ENCODE measurements around the gene CYB561D2.

The CYB561D2 gene

DNA sequence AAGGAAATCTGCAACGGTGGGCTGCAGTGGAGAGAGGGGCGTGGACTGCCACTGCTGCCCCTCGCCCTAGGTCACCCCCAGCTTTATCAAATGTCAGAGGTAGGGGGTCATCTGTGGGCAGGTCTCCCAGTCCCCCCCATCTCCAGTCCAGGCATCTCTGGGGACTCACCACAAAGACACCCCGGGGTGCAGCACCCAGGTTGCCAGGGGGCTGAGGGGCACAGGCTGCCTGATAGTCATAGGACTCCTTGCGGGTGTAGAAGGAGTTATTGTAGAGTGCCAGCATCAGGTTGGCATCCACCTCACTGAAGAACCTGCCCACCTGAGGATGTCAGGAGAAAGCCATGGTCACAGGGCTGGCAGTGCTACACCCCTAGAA, 15.2 kb downstream of the CYB561D2 start:
- no peak for DNase-seq

DNA sequence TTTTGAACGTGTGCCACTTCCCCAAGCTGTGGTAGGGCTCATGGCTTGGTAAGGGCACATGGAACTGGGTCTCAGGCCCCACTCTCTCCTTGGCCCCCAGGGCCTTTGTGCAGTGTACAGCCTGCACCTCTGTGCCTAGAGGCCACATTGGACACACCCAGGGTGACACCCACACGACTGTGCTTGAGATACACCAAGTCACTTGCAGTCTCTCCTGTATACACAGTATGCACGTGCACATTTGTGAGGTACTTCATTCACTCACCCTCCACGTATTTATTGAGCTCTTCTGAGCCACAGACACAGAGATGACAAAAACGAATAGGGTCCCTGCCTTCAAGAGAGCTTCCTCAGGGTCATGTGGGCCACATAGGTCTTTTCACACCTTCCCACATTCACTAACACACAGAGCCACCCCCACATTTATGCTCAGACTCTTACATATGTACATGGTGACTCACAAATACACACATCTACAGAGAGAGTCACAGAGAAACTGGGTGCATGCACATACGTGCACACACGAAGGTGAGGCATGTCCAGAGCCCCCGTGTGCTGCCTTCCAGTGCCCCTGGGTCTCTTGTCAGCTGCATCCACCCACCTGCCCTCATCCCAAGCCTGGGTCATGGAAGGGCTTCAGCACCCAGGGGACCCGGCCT, 18.5 kb downstream of the CYB561D2 start:
- DNase-seq = no peak

DNA sequence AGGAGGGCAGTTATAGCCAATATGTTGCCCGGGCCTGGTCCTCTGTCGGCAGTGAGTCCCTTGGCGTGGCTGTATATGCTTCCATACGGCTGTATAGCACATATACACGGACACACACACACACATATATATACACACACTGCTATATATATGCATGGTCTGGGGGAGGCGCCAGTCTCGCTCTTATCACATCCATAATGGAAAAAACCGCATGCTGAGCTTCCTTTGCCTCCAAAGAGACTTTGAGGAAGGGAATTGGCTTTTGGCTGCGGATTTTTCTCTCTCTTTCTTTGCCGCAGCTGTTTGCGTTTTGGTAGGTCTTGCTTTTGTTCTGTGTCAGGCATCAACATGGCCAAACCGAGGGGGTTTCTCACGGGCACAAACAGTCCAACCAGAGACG, 19.9 kb downstream of the CYB561D2 start:
- DNase-seq = no peak

DNA sequence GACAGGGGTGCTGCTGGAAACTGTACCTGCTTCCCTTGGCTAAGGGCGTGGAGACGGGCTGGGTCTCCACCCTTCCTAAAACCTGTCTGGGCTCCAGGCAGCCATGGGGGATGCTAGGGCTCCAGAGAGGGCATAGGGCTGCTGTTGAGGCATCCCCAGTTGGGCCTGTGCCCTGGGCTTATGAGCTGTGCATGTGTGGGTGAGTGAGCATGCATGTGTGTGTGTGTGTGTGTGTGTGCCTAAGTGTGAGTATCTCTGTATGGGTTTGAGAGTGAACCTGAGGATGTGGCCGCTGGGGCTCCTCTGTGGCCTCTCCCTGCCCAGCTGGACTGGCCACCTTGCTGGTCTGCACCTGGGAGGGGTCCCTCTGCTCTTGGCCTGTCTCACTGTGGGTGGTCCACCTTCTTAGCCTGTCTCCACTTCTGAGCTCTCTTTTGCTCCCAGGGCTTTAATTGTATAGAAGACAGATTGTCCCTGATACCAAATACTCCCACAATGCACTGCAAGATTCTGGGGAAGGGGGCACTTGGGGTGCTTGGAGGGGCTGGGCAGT, 20.5 kb downstream of the CYB561D2 start:
- DNase-seq = no peak

DNA sequence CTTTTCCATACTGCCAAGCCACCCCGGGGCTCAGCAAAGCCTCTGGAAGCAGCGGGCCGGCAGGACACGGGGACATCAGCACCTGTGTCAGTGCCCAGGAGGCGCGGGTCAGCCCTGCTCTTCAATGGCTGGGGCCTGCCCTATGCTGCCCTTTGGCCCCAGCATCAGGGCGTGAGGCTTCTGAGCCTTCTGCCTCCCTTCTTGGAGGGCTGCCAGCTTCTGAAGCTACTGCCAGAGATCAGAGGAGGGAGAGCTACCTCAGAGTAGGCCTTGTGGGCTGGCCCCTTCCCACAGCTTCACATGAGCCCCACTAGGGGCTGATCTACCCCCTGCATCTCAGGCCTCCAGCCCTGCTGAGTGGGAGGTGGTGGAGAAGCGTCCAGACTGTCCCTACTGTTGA, 21.7 kb downstream of the CYB561D2 start:
- DNase-seq = peak; percentile 12

DNA sequence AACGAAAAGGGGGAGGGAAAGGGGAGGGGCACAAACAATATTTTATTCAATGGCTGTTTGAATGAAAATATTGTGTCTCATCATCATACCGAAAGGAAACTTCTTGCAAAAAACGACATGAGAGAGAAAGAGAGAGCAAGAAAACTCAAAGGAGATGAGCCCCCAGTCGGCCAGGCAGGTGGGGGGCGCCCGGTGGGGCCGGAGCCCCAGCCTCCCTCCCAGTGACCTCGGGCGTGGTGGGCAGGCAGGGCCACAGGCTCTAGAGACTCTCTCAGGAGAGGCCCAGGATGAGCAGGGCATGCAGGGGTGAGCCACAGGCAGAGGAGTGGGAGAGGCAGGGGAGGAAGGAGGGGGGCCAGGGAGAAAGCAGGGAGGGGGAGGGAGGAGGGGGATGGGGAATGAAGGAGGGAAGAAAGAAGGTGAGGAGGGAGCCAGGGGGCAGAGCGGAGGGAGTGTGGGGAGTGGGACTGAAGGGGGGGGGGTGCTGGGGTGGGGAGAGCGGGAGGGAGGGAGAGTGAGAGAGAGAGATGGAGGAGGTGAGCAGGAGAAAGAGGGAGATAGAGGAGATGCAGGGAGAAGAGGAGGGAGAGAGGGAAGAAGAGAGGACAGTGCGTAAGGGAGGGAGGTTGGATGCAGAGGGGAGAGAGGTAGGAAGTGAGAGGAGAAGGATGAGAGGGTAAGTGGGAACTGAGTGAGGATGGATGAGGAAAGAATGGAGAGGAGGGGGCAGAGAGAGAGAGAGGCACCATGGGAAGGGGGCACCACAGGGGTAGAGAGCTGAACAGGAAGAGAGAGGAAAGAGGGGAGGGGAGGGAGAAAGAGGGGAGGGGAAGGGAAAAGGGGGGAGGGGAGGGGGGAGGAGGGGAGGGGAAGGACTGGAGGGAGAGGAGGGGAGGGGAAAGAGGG, 22.7 kb downstream of the CYB561D2 start:
- no peak for DNase-seq

DNA sequence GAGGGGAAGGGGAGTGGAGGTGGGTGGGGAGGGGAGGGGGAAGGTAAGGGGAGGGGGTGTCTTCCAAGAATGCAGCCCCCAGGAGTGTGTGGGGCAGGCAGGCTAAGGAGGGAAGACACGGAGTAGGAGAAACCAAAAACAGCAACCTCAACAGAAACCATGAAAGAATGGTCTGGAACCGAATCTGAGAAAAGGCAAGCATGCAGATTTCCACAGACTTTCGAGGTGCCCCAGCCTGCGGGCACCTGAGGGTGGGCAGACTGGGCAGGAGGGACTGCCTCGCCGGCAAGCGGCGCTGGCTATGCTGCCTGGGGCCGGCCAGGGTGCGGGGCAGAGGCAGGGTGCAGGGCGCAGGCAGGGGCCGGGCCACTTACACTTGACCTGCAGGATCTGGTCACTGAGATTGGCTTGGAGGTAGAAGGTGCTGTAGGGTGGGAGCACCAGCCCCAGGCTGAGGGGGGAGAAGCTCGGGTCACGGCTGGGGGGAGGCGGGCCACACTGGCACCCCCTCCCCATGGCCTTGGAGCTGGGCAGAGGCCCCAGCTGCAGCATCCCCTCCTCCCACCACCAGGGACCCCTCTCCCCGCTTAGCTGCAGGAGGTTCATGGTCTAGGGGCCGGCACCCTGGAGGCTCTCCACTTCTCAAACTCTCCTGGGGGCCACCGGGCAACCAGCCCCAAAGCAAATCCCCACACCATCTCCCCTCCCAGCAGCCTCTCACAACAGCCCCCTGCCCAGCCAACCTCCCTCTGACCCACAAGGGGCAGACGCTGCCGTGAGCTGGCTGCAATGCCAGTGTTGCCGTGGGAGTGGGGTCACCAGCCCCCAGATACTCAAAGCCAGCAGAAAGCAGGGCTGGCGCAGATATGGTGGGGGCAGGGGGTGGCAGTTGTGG, 23.9 kb downstream of the CYB561D2 start:
- DNase-seq = peak; percentile 13

DNA sequence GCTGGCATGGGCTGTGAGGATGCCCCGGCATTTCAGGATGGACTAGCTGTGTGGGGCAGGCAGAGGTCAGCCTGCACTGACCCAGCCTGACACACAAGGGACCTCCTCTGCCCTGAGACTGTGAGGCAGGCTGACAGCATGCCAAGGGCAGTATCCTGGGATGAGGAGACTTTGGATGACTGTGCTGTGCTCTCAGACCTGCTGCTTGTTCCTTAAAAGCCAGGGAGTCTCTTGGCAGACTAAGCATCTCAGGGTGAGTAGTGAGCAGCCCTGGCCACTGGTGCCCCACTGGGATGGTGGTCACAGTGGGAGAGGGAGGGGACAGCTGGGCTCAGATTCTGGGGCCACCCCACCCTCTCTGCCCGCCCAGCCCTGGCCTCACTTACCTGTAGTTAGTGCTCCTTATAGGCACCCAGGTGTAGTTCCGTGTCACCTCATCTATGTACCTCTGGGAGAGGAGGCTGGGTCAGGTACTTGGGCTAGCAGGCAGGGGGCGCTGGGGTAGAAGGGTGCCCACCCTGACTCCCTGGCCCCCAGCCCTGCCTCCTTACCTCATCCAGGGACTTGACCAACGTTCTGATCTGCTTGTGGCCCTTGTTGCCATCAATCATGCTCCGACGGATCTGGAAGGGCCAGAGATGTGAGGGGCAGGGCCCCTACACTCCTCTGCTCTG, 24.7 kb downstream of the CYB561D2 start:
- no peak for DNase-seq

DNA sequence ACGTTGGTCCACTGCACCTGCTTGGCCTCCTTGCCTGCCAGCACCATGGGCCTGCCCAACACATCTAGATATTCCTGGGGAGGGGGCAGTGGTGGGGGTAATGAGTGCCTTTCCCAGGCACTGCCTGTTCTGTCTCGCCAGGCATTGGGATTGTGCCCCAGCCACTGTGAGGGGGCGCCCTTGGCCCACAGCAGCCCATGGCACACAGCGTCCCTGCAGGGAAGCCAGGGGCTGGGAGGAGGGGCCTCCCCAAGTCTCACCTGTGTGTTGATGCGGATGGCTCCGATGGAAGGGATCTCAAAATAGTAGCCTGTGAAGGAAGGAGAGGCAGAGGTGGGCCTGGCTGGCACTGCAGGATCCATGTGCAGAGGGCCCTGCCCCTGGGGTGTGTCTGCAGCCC, 27.4 kb downstream of the CYB561D2 start:
- no peak for DNase-seq

DNA sequence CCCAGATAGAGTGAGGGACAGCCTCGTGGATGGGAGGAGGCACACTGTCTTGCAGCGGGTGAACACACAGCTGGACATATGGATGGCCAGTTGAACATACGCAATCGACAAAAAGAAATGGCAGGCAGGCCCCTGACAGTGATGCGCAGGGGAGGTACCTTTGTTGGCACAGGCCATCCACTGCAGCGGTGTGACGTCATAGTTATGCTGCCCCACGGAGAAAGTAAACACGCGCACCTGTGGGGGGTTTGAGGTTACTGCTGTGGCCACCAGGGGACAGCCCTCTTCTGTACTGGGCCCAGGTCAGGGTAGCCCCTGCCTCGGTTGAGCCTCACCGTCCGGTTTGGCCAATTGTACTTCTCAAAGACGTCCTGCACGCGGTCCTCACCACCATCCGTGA, 28.1 kb downstream of the CYB561D2 start:
- DNase-seq = no peak

DNA sequence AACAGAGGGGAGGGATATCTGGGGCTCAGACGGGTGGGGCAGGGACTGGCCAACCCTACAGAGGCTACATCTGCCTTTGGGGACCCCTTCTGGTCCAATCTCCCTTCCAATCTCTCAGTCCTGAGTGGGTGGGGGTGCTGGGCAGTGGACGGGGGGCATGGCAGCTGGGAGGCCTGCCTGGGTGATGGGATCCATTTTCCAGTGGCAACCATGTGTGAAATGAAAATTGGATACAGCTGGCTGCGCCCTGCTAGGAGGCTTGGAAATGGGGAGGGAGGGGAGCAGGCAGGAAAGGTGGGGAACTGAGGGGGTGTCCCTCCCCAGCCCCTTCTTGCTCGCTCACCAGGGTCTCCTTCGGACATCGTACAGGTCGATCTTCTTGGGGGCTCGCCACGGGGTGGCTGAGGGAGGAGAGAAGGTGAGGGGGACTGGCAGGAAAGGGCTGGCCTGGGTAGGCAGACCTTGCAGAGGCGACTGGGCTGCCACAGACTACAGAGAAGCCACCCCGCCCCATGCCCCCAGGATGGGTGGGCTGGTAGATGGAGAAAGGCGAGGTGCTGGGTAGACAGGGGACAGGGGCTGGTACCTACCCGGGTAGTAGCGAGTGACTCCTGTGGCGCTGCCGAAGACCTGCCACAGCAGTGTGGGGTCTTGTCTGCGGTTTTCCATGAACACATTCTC, 29.9 kb downstream of the CYB561D2 start:
- DNase-seq = no peak

DNA sequence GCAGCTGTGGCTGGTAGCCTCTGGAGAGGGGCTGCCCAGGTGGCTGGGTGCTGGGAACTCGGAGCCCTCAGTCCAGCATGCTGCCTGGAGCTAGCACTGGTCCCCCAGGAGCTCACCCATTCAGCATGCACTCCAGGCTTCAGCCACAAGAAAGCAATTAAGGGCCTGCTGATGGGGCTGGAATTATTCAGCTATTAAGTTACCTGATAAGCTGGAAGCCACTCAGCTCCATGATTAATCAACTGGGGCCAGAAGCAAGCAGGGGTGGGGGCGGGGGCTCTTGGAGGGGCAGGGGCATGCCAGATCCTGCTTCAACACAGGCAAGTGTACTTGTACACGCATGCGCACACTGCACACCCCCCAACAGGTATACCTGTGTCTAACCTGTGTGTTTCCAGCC, 30.7 kb downstream of the CYB561D2 start:
- no peak for DNase-seq

DNA sequence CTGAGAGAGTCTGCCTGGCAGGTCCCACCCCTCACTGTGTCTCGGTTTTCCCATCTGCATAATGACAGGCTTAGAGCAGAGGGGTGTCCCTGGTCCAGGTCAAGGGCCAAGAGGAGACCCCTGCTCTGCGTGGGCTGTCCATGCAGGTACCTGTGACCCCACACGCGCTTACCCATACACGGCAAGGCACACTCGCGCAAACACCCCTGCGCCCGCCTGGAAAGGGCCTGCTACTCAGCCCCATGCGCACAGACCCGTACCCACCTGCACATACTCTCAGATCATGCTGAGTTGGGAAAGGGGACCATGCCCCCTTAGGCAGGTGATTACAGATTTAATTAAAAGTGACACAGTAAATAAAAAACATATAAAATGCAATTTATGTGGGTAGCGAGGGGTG, 32.1 kb downstream of the CYB561D2 start:
- no peak for DNase-seq

DNA sequence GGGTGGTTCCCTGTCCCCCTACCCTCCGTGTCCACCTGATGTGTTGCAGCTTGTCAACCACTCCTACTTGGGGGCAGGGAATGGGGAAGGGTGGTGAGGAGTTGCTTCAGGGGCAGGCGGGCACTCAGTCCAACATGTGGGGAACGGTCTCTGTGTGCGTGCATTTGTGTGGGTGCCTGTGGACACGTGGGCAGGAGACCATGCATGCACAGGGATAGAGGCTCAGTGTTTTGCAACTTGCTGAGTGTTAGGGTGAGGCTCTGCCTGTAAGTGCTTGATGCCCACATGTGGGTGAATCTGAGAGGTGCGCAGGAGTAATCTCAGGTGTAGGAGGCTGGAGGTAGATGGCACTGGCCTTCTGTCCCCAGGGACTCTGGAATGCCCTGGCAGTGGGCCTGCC, 33.1 kb downstream of the CYB561D2 start:
- no peak for DNase-seq

DNA sequence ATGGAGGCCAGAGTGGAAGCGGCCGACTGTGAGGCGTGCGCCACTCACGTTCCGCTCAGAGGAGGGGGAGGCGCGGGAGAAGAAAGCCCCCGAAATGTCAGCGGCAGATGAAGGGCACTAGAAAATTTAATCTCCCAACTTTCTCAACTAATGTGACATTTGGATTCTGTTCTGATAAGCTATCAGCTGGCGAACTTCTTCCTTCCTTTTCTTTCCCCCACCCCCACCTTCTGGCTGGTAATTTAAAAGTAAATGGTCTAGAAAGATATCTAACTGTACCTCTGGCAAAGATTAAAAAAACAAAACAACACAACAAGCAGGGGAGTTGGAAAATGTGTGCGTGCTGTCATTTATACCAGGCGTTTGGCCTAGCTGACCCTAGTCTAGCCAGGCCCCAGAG, 35.1 kb downstream of the CYB561D2 start:
- no peak for DNase-seq

DNA sequence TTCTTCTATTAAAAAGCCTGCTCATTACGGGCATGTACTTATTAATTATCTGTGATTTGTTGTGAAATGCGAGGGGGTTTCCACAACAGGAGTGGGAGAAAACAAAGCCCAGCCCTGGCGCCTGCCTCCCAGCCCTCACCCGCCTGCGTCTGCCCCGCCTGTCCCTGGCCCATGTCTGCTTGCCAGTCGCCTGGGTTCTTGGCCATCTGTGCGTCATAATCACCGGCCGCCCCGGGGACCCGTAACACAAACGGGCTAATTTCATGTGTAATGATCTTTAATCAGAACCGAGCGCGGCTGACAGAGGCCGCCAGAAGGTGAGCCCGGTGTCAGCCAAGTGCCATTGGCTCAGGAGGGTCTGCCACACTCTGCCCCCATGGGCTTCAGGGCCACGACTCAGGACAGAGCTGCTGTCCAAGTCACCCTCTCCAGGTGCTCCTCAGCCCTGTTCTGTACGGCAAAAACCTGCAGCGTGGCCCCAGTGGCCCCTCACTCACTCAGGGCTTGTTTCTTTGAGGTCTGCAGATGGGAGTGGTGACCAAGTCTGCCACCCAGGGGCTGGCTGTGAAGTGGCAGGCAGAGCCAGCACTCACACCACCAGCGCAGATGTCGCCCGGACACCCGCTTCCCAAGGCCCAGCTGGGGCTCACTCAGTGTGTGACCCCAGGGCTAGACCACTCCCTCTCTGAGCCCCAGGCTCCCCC, 37.5 kb downstream of the CYB561D2 start:
- no peak for DNase-seq

DNA sequence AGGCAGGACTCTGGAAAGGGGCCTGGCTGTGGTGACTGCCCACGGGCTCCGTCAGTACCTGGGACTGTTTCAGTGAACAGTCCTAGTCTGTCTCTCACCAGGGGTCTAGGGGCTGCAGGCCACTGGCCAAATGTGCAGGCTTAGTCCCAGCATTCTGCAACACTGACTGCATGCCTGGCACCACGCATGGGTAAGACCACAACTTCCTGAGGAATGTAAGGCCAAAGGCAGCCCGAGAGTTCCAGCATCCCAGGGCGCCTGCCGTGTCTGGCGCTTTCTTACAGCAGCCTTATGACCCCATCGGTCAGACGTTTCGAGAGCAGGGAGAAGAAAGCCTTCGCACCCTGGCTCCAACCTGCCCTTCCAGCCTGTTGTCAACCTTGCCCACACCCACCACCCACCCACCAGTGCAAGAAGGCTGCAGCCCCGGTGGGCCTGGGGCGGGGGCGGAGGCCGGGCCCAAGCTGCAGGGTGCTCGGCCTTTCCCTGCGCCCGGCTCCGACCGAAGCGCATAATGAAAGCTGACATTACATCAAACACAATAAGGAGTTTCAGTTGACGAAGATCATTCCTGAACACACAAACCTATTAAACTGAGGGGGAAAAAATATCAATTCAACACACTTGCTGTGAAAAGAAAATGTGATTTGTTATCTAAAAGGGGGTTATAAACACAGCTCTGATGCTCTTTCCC, 38.2 kb downstream of the CYB561D2 start:
- DNase-seq = no peak

DNA sequence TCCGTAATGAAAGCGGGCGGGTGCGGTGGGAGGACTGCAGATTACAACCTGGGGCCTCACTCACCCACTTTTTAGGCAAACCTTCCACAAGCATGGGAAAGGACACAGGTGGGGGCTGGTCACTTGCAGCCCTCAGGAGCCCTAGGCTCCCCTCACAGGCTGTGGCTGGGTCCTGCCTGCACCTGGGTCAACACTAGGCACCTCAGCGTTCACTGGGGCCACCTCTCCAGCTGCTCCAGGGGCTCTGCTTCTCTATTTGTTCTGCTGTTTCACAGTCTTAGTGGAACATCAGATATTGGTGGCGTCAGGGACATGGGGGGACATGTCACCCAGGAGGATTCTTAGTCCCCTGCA, 38.7 kb downstream of the CYB561D2 start:
- no peak for DNase-seq

DNA sequence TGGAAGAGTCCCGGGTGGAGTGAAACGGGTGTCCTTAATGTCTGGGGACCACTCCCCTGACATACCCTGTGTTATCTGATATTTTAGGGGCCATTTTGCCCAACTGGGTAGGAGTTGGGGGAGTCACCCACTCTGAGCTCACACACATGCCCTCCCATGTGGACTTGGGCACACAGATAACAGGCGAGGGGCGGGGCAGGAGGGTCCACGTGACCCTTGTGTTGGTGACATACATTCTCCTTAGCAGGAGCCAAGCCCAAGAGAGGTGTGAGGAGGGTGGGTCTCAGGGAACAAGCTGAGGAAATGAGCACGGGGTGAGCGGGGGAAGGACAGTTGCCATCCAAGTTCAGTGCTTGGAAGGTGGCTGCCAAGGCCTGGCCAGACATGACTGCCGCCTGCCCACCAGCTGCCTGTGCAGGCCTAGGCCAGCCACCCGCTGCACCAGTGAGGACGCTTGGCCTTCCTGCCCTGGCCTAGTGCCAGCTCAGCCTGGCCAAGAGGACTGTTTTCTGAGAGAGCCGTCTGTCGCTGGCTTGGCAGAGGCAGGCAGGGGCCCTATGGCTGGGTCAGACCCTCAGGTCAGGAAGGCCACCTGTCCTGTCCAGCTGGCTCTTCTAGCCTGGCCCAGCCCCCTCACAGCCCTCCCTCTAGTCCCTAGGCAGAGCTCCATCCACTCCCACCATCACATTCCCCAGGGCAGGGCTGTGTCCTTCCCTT, 40.0 kb downstream of the CYB561D2 start:
- DNase-seq = no peak

DNA sequence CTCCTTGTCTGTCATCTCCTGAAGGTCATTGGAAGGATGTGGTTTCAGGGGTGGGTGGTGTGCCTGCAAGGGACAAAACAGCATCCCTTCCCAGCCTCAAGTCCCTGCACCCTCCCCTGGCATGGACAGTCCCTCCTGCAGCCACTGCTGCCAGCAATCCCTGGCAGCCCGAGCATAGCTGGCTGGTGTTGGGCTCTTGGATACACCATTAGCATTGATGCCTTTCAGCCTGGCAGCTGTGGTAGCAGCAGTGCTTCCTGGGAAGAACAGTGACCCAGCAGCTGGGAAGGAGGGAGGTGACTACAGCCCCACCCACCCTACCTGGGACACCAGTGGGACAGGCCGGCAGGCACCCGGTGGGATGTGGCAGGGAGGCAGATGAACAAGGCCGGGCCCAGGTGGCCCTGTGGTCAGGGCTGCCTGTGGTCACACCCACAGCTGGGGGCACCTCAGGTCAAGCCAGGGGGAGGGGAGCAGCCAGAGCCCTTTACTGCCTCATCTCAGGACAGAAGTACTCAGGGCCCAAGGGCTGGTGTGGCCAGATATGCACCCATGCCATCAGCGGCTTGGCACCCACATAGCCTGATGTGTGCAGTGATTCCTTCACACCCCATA, 41.5 kb downstream of the CYB561D2 start:
- no peak for DNase-seq

Measured in activated gamma-delta T cell (primary cell).